HEK293 (cell line): ENCODE measurements around the gene TMC2.

ENCODE experiments used
- CTCF ChIA-PET: fragments of 350-600 bp; formaldehyde crosslinking; extraction: SDS; loops from one replicate; lab custom pipeline; 2021; ENCODE audit warnings: antibody characterized with exemption; lab: Yijun Ruan, JAX
- POLR2A ChIA-PET: fragments of 300-600 bp; formaldehyde crosslinking; extraction: SDS; loops from one replicate; lab custom pipeline; 2020; ENCODE audit warnings: antibody characterized with exemption, inconsistent platforms; lab: Yijun Ruan, JAX
- H3K27ac ChIP-seq: fragments of 200-500 bp; sonication (Bioruptor generic); 2 replicates; pipeline ENCODE4 v1.5.1; 2014; ENCODE audit warnings: low read depth, low read length, control low read depth, inconsistent platforms; ENCODE audit errors: extremely low read depth
- H3K36me3 ChIP-seq, 2 experiments: fragments of 200-500 bp in 1 of 2; sonication (Bioruptor generic) in 1 of 2; 1 replicate in 1 of 2; 2 replicates in 1 of 2; pipeline ENCODE4 v1.5.1; 2014 to 2017; ENCODE audit warnings: inconsistent platforms in 2 of 2, low read length in 2 of 2; ENCODE audit not compliant: control insufficient read depth in 2 of 2, insufficient read depth in 1 of 2
- H3K4me1 ChIP-seq: fragments of 200-500 bp; sonication (Bioruptor generic); 2 replicates; pipeline ENCODE4 v1.5.1; 2014; ENCODE audit warnings: mild to moderate bottlenecking, low read length, inconsistent platforms; ENCODE audit not compliant: control insufficient read depth, insufficient read depth
- H3K4me3 ChIP-seq: 2 replicates; pipeline ENCODE4 v1.5.1; 2011; ENCODE audit warnings: low read depth, mild to moderate bottlenecking, control low read depth, low read length, moderate library complexity
- H3K9me3 ChIP-seq: fragments of 200-500 bp; sonication (Bioruptor generic); 2 replicates; pipeline ENCODE4 v1.5.1; 2014; ENCODE audit warnings: low read depth, low read length, inconsistent platforms; ENCODE audit not compliant: control insufficient read depth, insufficient read depth
- BCL11A ChIP-seq: fragments of 450-650 bp; formaldehyde crosslinking; IDR thresholded peaks from 2 replicates; pipeline ENCODE4 v1.5.1; 2016; ENCODE audit warnings: low read depth, missing biosample characterization, missing genetic modification characterization
- GFI1B ChIP-seq: fragments of 450-650 bp; formaldehyde crosslinking; IDR thresholded peaks from 2 replicates; pipeline ENCODE4 v1.5.1; 2016; ENCODE audit warnings: missing biosample characterization, missing genetic modification characterization
- GLIS1 ChIP-seq: fragments of 450-650 bp; formaldehyde crosslinking; IDR thresholded peaks from 2 replicates; pipeline ENCODE4 v1.5.1; 2016; ENCODE audit warnings: missing biosample characterization, missing genetic modification characterization
- HOXD13 ChIP-seq: sonication (generic); formaldehyde crosslinking; IDR thresholded peaks from 2 replicates; pipeline ENCODE4 v1.8.0; 2022; ENCODE audit warnings: missing genetic modification reagents, borderline replicate concordance
- IKZF3 ChIP-seq: fragments of 450-650 bp; IDR thresholded peaks from 2 replicates; pipeline ENCODE4 v1.5.0; 2018; ENCODE audit warnings: missing biosample characterization, mild to moderate bottlenecking, missing genetic modification characterization, moderate library complexity
- YY1 ChIP-seq: fragments of 450-650 bp; formaldehyde crosslinking; IDR thresholded peaks from 2 replicates; pipeline ENCODE4 v1.5.1; 2018; ENCODE audit warnings: missing biosample characterization, missing genetic modification characterization
- ZFP3 ChIP-seq: fragments of 450-650 bp; formaldehyde crosslinking; IDR thresholded peaks from 2 replicates; pipeline ENCODE4 v1.5.1; 2016; ENCODE audit warnings: low read depth, missing biosample characterization, missing genetic modification characterization
- ZFP41 ChIP-seq: fragments of 450-650 bp; formaldehyde crosslinking; IDR thresholded peaks from 2 replicates; pipeline ENCODE4 v1.5.1; 2016; ENCODE audit warnings: missing biosample characterization, missing genetic modification characterization, borderline replicate concordance
- ZIC2 ChIP-seq: fragments of 450-650 bp; formaldehyde crosslinking; IDR thresholded peaks from 2 replicates; pipeline ENCODE4 v1.5.1; 2016; ENCODE audit warnings: missing biosample characterization, missing genetic modification characterization
- ZNF121 ChIP-seq: fragments of 450-650 bp; formaldehyde crosslinking; IDR thresholded peaks from 2 replicates; pipeline ENCODE4 v1.5.1; 2016; ENCODE audit warnings: missing biosample characterization, missing genetic modification characterization
- ZNF132 ChIP-seq: fragments of 450-650 bp; formaldehyde crosslinking; IDR thresholded peaks from 2 replicates; pipeline ENCODE4 v1.5.1; 2017; ENCODE audit warnings: missing biosample characterization, missing genetic modification characterization, borderline replicate concordance
- ZNF174 ChIP-seq: fragments of 450-650 bp; formaldehyde crosslinking; IDR thresholded peaks from 2 replicates; pipeline ENCODE4 v1.5.0; 2017; ENCODE audit warnings: missing biosample characterization, mild to moderate bottlenecking, missing genetic modification characterization
- ZNF19 ChIP-seq: fragments of 450-650 bp; formaldehyde crosslinking; IDR thresholded peaks from 2 replicates; pipeline ENCODE4; 2016; ENCODE audit warnings: missing biosample characterization, missing genetic modification characterization, low read depth
- ZNF223 ChIP-seq: fragments of 450-650 bp; formaldehyde crosslinking; IDR thresholded peaks from 2 replicates; pipeline ENCODE4 v1.5.1; 2016; ENCODE audit warnings: missing biosample characterization, missing genetic modification characterization
- ZNF335 ChIP-seq: fragments of 450-650 bp; formaldehyde crosslinking; conservative IDR thresholded peaks from 2 replicates; pipeline ENCODE4 v1.5.1; 2016; ENCODE audit warnings: missing biosample characterization, missing genetic modification characterization
- ZNF404 ChIP-seq: fragments of 450-650 bp; formaldehyde crosslinking; IDR thresholded peaks from 2 replicates; pipeline ENCODE4 v1.5.1; 2017; ENCODE audit warnings: missing biosample characterization, missing genetic modification characterization
- ZNF510 ChIP-seq: fragments of 450-650 bp; formaldehyde crosslinking; IDR thresholded peaks from 2 replicates; pipeline ENCODE4 v1.5.1; 2018; ENCODE audit warnings: mild to moderate bottlenecking, missing genetic modification characterization, missing biosample characterization; ENCODE audit not compliant: insufficient replicate concordance
- ZNF623 ChIP-seq: fragments of 450-650 bp; formaldehyde crosslinking; IDR thresholded peaks from 2 replicates; pipeline ENCODE4 v1.5.1; 2016; ENCODE audit warnings: missing biosample characterization, missing genetic modification characterization
- ZNF707 ChIP-seq: fragments of 450-650 bp; formaldehyde crosslinking; IDR thresholded peaks from 2 replicates; pipeline ENCODE4 v1.5.1; 2016; ENCODE audit warnings: missing biosample characterization, missing genetic modification characterization
- ZSCAN30 ChIP-seq: fragments of 450-650 bp; IDR thresholded peaks from 2 replicates; pipeline ENCODE4 v1.5.1; 2018; ENCODE audit warnings: missing biosample characterization, mild to moderate bottlenecking, missing genetic modification characterization, moderate library complexity
- TF ChIP-seq, protein P1 (sequence below): fragments of 450-650 bp; formaldehyde crosslinking; IDR thresholded peaks from 2 replicates; pipeline ENCODE4 v1.5.1; 2016; ENCODE audit warnings: missing biosample characterization, missing genetic modification characterization, low read depth
- TF ChIP-seq, protein P2 (sequence below): fragments of 450-650 bp; formaldehyde crosslinking; IDR thresholded peaks from 2 replicates; pipeline ENCODE4 v1.5.1; 2016; ENCODE audit warnings: missing biosample characterization, missing genetic modification characterization
- TF ChIP-seq, protein P3 (sequence below): fragments of 450-650 bp; formaldehyde crosslinking; IDR thresholded peaks from 2 replicates; pipeline ENCODE4 v1.5.1; 2017; ENCODE audit warnings: missing biosample characterization, missing genetic modification characterization
- TF ChIP-seq, protein P4 (sequence below): fragments of 450-650 bp; formaldehyde crosslinking; IDR thresholded peaks from 2 replicates; pipeline ENCODE4; 2016; ENCODE audit warnings: missing biosample characterization, missing genetic modification characterization

The TMC2 gene

DNA sequence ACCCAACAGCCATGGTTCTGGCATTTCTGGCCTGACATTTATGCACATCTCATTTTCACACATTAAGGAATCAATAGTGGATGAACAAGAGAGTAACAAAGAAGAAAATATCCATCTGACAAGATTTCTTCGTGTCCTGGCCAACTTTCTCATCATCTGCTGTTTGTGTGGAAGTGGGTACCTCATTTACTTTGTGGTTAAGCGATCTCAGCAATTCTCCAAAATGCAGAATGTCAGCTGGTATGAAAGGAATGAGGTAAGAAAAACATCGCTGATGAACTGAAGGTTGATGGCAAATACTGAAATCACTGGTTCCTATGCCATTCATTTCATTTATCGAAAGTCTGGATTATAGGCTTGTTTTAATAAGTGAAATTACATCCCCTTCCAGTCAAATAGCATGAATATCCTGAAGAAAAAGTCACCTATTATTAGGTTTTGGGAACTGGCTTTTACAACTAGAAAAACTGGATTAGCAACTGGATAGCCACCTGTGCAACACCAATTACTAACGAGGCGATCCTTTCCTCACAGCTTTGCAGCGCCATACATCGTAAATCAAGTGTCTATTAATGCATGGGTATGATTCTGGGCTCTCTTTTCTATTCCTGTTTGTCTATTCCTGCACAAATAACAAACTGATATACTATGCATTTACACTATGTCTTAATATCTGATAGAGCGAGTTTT is 65.8 kb downstream of the TMC2 start:
- TF ChIP-seq ZFP41 (no peak), ZNF623 (no peak), ZNF132 (tag by site-specific recombination) (no peak), ZFP3 (tag by site-specific recombination) (no peak), ZIC2 (no peak), GLIS1 (tag by site-specific recombination) (no peak), GFI1B (tag by site-specific recombination) (no peak), ZNF223 (tag by site-specific recombination) (no peak), ZNF335 (tag by site-specific recombination) (no peak), ZSCAN30 (tag by site-specific recombination) (no peak), HOXD13 (CRISPR knock-in tag) (no peak), ZNF404 (no peak), ZNF174 (tag by site-specific recombination) (no peak), YY1 (tag by site-specific recombination) (no peak), ZNF510 (tag by site-specific recombination) (no peak), ZNF121 (tag by site-specific recombination) (no peak)
- TF ChIP-seq, protein P1, sequence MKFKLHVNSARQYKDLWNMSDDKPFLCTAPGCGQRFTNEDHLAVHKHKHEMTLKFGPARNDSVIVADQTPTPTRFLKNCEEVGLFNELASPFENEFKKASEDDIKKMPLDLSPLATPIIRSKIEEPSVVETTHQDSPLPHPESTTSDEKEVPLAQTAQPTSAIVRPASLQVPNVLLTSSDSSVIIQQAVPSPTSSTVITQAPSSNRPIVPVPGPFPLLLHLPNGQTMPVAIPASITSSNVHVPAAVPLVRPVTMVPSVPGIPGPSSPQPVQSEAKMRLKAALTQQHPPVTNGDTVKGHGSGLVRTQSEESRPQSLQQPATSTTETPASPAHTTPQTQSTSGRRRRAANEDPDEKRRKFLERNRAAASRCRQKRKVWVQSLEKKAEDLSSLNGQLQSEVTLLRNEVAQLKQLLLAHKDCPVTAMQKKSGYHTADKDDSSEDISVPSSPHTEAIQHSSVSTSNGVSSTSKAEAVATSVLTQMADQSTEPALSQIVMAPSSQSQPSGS (tag by site-specific recombination), result no peak
- TF ChIP-seq, protein P2, sequence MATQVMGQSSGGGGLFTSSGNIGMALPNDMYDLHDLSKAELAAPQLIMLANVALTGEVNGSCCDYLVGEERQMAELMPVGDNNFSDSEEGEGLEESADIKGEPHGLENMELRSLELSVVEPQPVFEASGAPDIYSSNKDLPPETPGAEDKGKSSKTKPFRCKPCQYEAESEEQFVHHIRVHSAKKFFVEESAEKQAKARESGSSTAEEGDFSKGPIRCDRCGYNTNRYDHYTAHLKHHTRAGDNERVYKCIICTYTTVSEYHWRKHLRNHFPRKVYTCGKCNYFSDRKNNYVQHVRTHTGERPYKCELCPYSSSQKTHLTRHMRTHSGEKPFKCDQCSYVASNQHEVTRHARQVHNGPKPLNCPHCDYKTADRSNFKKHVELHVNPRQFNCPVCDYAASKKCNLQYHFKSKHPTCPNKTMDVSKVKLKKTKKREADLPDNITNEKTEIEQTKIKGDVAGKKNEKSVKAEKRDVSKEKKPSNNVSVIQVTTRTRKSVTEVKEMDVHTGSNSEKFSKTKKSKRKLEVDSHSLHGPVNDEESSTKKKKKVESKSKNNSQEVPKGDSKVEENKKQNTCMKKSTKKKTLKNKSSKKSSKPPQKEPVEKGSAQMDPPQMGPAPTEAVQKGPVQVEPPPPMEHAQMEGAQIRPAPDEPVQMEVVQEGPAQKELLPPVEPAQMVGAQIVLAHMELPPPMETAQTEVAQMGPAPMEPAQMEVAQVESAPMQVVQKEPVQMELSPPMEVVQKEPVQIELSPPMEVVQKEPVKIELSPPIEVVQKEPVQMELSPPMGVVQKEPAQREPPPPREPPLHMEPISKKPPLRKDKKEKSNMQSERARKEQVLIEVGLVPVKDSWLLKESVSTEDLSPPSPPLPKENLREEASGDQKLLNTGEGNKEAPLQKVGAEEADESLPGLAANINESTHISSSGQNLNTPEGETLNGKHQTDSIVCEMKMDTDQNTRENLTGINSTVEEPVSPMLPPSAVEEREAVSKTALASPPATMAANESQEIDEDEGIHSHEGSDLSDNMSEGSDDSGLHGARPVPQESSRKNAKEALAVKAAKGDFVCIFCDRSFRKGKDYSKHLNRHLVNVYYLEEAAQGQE, result no peak
- TF ChIP-seq, all 188 proteins: peak for 0
- POLR2A ChIA-PET, result interaction anchor here (1.2 to 1.9 kb wide), 2 partner anchors 13 to 53 kb away, joined by 4 read pairs; no protein-coding TSS in a partner anchor

DNA sequence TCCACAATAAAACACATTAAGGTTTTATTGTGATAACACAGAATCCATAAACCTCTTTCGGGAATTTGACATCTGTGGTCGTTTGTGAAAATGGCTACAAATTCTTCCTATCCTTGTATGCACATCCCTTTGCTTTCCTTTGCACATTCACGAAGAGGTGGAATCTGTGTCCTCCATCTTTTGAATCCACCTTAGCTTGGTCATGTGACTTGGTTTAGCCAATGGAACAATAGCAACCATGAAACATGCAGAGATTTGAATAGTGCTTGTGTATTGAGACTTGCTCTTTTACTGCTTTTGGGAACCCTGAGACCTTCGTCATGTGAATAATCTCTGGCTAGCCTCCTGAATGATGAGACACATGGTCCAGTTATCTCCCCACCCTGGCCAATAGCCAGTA is 66.4 kb downstream of the TMC2 start:
- ChIA-PET POLR2A (interaction anchor here (1.2 to 1.9 kb wide), 2 partner anchors 13 to 52 kb away, joined by 4 read pairs; no protein-coding TSS in a partner anchor), CTCF (interaction anchor here (0.6 to 0.7 kb wide), 2 partner anchors 44 to 80 kb away, joined by 6 read pairs; no protein-coding TSS in a partner anchor)
- no peak overlapping the region for H3K4me3 ChIP-seq
- no peaks in the 10 kb centered on the region for H3K36me3 ChIP-seq
- no peaks in the 10 kb centered on the region; the same call in 1 of the 2 replicates for H3K9me3 ChIP-seq
- TF ChIP-seq ZNF19, result no peak
- TF ChIP-seq, protein P3, sequence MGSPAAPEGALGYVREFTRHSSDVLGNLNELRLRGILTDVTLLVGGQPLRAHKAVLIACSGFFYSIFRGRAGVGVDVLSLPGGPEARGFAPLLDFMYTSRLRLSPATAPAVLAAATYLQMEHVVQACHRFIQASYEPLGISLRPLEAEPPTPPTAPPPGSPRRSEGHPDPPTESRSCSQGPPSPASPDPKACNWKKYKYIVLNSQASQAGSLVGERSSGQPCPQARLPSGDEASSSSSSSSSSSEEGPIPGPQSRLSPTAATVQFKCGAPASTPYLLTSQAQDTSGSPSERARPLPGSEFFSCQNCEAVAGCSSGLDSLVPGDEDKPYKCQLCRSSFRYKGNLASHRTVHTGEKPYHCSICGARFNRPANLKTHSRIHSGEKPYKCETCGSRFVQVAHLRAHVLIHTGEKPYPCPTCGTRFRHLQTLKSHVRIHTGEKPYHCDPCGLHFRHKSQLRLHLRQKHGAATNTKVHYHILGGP (tag by site-specific recombination), result no peak
- no peak for TF ChIP-seq IKZF3
- TF ChIP-seq BCL11A (tag by site-specific recombination), result no peak
- TF ChIP-seq, protein P4, sequence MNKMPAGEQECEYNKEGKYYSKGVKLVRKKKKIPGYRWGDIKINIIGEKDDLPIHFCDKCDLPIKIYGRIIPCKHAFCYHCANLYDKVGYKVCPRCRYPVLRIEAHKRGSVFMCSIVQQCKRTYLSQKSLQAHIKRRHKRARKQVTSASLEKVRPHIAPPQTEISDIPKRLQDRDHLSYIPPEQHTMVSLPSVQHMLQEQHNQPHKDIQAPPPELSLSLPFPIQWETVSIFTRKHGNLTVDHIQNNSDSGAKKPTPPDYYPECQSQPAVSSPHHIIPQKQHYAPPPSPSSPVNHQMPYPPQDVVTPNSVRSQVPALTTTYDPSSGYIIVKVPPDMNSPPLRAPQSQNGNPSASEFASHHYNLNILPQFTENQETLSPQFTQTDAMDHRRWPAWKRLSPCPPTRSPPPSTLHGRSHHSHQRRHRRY (tag by site-specific recombination), result no peak
- no peak for TF ChIP-seq ZNF707 (tag by site-specific recombination)
- no peak overlapping the region for H3K27ac ChIP-seq
- no peaks in the 10 kb centered on the region for H3K4me1 ChIP-seq

More for the DNA sequence above, 65.8 kb downstream of the TMC2 start:
- H3K4me1 ChIP-seq, result no peaks in the 10 kb centered on the region
- no peak overlapping the region for H3K27ac ChIP-seq
- H3K4me3 ChIP-seq, result no peak overlapping the region
- H3K9me3 ChIP-seq, result no peaks in the 10 kb centered on the region; the same call in 1 of the 2 replicates
- CTCF ChIA-PET, result interaction anchor here (0.6 kb wide), 1 partner anchor 45 kb away, joined by 6 read pairs; no protein-coding TSS in a partner anchor
- no peaks in the 10 kb centered on the region for H3K36me3 ChIP-seq
